Measurements from ENCODE around the gene SMIM10. TPM values are rescaled to one million over a fixed set of nuclear protein-coding genes. Genes with fewer than 3 reads are reported as not detected.
A peak's percentile ranks its signal among the peaks of the same experiment; 100 is the strongest.

Gene SMIM10
- polyA plus RNA-seq, 1 donor (not counting 4 experiments of a cell fraction or from before 2014, with no cell fraction given) = 0.04 TPM

GRCh38 chrX:134969726-134970125 lies 21.1 kb upstream of the SMIM10 start:
- FAIRE-seq = no peak
- Histone ChIP-seq H3K27ac (ENCODE audit: control insufficient read depth, insufficient read depth, low read length) (no peak overlapping the region), H3K4me1 (ENCODE audit: control insufficient read depth, extremely low read depth, insufficient read depth, low read length) (peaks cover 7% of the 10 kb centered on the region), H4K20me1 (ENCODE audit: control insufficient read depth, extremely low read depth, insufficient read depth, low read length) (no peaks in the 10 kb centered on the region), H3K9ac (ENCODE audit: control insufficient read depth, extremely low read depth, insufficient read depth, low read length) (no peak overlapping the region), H3K4me3 (ENCODE audit: control insufficient read depth in 2 of 3, extremely low read depth in 1 of 3, insufficient read depth in 2 of 3, low read depth in 1 of 3, low read length in 3 of 3) (no peak overlapping the region), H3K4me2 (ENCODE audit: control insufficient read depth, extremely low read depth, insufficient read depth, low read depth, low read length) (no peak overlapping the region), H2AFZ (ENCODE audit: control insufficient read depth, low read length) (no peak overlapping the region), H3K9me3 (ENCODE audit: control insufficient read depth, low read depth, low read length) (no peaks in the 10 kb centered on the region), H3K27me3 (ENCODE audit: control insufficient read depth, extremely low read depth, insufficient read depth, low read length) (no peaks in the 10 kb centered on the region), H3K9me1 (ENCODE audit: control insufficient read depth, extremely low read depth, insufficient read depth, low read length) (no peaks in the 10 kb centered on the region), H3K36me3 (ENCODE audit: control insufficient read depth in 2 of 2, extremely low read depth in 1 of 2, insufficient read depth in 2 of 2, low read length in 2 of 2) (no peaks in the 10 kb centered on the region), H3K79me2 (ENCODE audit: control insufficient read depth, insufficient read depth, low read length) (no peaks in the 10 kb centered on the region)
- no peak for DNase-seq (ENCODE audit: low read depth, low spot score)
- dilution Hi-C loops (cut with MboI; ENCODE audit: extremely low pct_ligation_motif_present, low sequenced_read_pairs) = no loop called here
- TF ChIP-seq EZH2 (IDR thresholded peaks at IDR 0.05; ENCODE audit: low read length) (no peak), CTCF (optimal IDR thresholded peaks at IDR 0.05 in 1 of 3, IDR thresholded peaks at IDR 0.05 in 1 of 3, conservative IDR thresholded peaks at IDR 0.05 in 1 of 3; ENCODE audit: extremely low read depth in 1 of 3, insufficient read depth in 2 of 3, low read length in 3 of 3) (no peak)

- Histone ChIP-seq H3K27me3 (ENCODE audit: control insufficient read depth, extremely low read depth, insufficient read depth, low read length) (no peaks in the 10 kb centered on the region), H3K9ac (ENCODE audit: control insufficient read depth, extremely low read depth, insufficient read depth, low read length) (no peak overlapping the region), H3K4me3 (ENCODE audit: control insufficient read depth in 2 of 3, extremely low read depth in 1 of 3, insufficient read depth in 2 of 3, low read depth in 1 of 3, low read length in 3 of 3) (no peak overlapping the region), H2AFZ (ENCODE audit: control insufficient read depth, low read length) (no peak overlapping the region), H3K9me3 (ENCODE audit: control insufficient read depth, low read depth, low read length) (no peaks in the 10 kb centered on the region), H3K4me2 (ENCODE audit: control insufficient read depth, extremely low read depth, insufficient read depth, low read depth, low read length) (peak overlapping the region; percentile 19), H3K9me1 (ENCODE audit: control insufficient read depth, extremely low read depth, insufficient read depth, low read length) (no peaks in the 10 kb centered on the region), H3K36me3 (ENCODE audit: control insufficient read depth in 2 of 2, extremely low read depth in 1 of 2, insufficient read depth in 2 of 2, low read length in 2 of 2) (no peaks in the 10 kb centered on the region), H3K79me2 (ENCODE audit: control insufficient read depth, insufficient read depth, low read length) (no peaks in the 10 kb centered on the region), H3K27ac (ENCODE audit: control insufficient read depth, insufficient read depth, low read length) (no peak overlapping the region), H4K20me1 (ENCODE audit: control insufficient read depth, extremely low read depth, insufficient read depth, low read length) (no peaks in the 10 kb centered on the region), H3K4me1 (ENCODE audit: control insufficient read depth, extremely low read depth, insufficient read depth, low read length) (peaks cover 7% of the 10 kb centered on the region)
- FAIRE-seq (peak; percentile 83), DNase-seq (ENCODE audit: low read depth, low spot score) (peak; percentile 25)
- no peak for TF ChIP-seq CTCF (optimal IDR thresholded peaks at IDR 0.05 in 1 of 3, IDR thresholded peaks at IDR 0.05 in 1 of 3, conservative IDR thresholded peaks at IDR 0.05 in 1 of 3; ENCODE audit: extremely low read depth in 1 of 3, insufficient read depth in 2 of 3, low read length in 3 of 3)
- no peak for TF ChIP-seq EZH2 (IDR thresholded peaks at IDR 0.05; ENCODE audit: low read length)
- dilution Hi-C loops (cut with MboI; ENCODE audit: extremely low pct_ligation_motif_present, low sequenced_read_pairs) = no loop called here
These were observed 18.9 kb upstream of the SMIM10 start for GRCh38 chrX:134971926-134972325.
